Activated naive CD4-positive, alpha-beta T cell (primary cell): ENCODE measurements around the gene VPS52.

Experiments used
- DNase-seq, 4 experiments: peaks; one replicate each; lab custom pipeline; 2025; lab: John Stamatoyannopoulos, UW

Gene VPS52

GRCh38 chr6:33209856-33210255, 61.8 kb downstream of the VPS52 start:
- no peak for DNase-seq

GRCh38 chr6:33208091-33208967, 63.3 kb downstream of the VPS52 start, which contains the start of gene RING1:
RING1 (plus strand) TSS chr6:33208500; CDS start chr6:33208823, 323 bp downstream.
- peak; percentile 53 to 83 (median 68) for DNase-seq

DNA sequence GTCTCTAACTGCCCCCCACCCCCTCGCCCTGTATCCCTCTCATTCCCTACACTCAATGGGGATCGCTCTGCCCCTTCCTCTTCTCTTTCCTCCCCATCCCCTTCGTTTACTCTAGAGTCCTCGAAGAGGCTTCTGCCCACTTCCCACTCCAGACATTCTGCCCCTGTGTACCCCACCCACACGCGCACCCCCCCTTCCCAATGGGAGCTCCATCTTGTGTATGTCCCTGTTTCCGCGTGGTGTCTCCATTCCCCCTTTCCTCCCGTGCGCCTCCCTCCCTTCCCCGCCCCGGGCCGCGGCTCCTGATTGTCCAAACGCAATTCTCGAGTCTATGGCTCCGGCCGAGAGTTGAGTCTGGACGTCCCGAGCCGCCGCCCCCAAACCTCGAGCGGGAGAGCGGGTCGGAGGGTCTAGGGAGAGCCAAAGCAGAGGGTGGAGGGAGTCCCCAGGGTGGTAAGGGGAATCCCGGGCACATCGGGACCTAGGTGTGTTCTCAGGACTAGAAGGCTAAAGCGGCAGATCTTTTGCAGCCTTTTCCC, 64.1 kb downstream of the VPS52 start:
- no peak for DNase-seq

- no peak for DNase-seq
These were observed 64.7 kb downstream of the VPS52 start for GRCh38 chr6:33206864-33207551.

DNA sequence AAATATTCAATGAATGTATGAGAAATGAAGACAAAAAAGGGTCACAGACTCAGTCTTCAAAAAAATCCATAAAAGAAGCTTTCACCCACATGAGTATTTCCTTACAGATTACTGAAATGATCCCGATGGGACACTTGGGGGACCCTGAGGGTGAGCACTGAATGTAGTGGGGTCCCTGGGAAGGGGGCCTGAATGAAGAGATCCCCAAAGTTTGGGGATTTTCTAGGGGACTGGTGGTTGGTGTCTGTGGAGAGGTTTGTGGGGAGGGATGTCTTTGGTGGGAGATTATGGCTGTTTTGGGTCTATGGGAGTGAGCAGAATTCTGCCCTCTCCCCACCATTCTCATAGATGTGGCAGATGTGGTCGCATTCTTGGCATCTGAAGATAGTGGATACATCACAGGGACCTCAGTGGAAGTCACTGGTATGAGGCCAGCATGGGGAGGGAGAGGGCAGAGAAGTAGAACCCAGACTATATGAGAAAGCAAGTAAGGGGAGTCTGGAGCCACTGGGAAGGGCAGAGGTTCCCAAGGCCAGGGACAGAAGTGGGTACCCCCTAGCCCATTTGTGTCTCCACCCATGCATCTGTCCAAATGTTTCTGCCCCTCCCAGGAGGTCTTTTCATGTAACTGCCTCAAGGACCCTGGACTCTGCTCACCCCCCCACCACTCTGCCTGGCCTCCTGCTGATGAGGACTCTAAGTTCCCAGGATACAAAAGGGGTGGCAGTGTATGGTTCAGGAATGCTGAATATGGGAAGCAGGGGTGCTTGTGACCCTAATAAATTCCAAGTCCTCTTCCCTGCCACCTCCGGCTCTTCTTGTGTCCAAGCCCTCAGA, 65.4 kb downstream of the VPS52 start:
- DNase-seq = no peak

- no peak for DNase-seq
These were observed 66.3 kb downstream of the VPS52 start for GRCh38 chr6:33205191-33206026.

GRCh38 chr6:33204415-33205190, 67.1 kb downstream of the VPS52 start, which contains the start of gene HSD17B8:
HSD17B8 (plus strand) TSS chr6:33204655; CDS start chr6:33204669, 14 bp downstream.
- DNase-seq = peak; percentile 68 to 86 (median 73)

DNA sequence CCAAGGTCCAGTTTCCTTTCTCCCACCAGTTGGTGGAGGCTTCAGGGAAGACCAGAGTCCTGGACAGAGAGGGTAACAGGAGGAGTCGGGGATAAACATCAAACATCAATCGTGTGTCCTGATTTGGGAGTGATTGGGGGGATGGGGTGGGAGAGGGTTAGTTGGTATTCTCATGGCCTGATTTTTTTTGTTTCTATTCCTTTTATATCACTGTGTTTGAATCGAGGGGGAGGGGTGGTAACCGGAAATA, 67.6 kb downstream of the VPS52 start:
- no peak for DNase-seq

- no peak for DNase-seq
These were observed 68.1 kb downstream of the VPS52 start for GRCh38 chr6:33203443-33204164.

DNA sequence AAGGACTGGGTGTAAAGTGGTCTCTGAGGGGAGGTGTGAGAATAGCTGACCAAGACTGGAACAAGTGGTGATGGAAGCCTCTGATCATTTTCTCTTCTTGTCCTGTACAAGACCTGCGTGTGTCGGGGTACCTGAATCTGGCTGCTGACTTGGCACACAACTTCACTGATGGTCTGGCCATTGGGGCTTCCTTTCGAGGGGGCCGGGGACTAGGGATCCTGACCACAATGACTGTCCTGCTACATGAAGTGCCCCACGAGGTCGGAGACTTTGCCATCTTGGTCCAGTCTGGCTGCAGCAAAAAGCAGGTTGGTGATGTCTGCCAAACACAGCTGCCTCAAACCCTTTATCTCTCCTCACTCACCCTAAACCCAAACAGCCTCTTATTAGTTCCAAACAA, 68.9 kb downstream of the VPS52 start:
- no peak for DNase-seq

DNA sequence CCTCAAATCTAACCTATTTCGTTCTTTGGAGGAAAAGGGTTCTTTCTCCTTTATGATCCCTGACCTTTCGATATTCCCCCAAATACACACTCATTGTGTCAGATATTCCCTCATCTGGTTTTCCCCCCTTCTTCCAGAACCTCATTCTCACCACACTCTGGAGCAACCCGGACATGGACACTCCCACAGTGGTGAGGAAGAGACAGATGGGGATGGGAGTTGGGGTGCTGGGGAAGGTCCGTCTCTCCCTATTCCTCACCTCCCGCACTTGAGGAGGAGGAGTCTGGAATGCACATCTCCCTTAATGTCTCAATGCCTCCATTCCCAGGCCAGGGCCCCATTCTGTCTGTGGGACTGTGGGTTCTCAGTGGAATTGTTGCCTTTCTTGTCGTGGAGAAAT, 69.7 kb downstream of the VPS52 start:
- DNase-seq = no peak

DNA sequence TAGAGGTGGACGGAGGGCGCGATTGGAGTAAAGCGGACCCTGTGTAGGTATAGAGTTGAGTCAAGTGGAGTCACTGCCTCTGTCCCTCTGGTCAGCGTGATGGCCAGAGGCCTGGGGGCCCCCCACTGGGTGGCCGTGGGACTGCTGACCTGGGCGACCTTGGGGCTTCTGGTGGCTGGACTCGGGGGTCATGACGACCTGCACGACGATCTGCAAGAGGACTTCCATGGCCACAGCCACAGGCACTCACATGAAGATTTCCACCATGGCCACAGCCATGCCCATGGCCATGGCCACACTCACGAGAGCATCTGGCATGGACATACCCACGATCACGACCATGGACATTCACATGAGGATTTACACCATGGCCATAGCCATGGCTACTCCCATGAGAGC, 70.5 kb downstream of the VPS52 start:
- no peak for DNase-seq
